GM10266 (cell line): Measurements from ENCODE around the gene REEP6.

Experiments
- DNase-seq: peaks from one replicate; pipeline ENCODE4 v3.0.0; 2012; ENCODE audit errors: extremely low spot score
- TF ChIP-seq, protein P1 (sequence below): IDR thresholded peaks from 2 replicates; pipeline ENCODE4 v1.5.1; 2012; ENCODE audit warnings: mild to moderate bottlenecking, low read depth; ENCODE audit not compliant: control insufficient read depth, insufficient read depth; ENCODE audit errors: missing control alignments

Gene REEP6

DNA sequence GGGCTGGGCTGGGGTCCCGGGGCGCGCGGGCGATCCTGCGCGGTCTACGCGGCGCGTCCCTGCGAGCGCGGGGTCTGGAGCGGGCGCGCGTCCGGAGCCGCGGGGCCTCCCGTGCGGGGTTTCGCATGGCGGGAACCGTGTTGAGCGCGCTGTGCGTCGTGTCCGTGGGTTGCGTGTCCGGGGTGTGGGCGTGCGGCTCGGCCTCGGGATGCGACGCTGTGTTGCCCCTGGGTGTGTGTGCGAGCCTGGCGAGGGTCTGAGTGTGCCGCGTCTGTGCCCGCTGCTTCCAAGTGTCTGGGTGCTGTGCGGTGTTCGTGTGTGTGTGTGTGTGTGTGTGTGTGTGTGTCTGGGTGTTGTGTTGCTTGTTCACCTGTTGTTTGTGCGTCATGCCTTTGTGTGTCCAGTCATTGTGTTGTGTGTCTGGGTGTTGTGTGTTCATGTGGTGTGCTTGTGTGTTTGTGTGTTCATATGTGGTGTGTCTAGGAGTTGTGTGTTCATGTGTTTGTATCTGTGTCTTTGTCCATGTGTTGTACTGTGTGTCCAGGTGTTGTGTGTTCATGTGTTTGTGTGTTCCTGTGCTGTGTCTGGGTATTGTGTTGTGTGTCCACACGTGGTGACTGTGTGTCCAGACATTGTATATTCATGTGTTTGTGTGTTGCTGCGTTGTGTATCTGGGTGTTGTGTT is 33.4 kb downstream of the REEP6 start:
- no peak for DNase-seq
- TF ChIP-seq, protein P1, sequence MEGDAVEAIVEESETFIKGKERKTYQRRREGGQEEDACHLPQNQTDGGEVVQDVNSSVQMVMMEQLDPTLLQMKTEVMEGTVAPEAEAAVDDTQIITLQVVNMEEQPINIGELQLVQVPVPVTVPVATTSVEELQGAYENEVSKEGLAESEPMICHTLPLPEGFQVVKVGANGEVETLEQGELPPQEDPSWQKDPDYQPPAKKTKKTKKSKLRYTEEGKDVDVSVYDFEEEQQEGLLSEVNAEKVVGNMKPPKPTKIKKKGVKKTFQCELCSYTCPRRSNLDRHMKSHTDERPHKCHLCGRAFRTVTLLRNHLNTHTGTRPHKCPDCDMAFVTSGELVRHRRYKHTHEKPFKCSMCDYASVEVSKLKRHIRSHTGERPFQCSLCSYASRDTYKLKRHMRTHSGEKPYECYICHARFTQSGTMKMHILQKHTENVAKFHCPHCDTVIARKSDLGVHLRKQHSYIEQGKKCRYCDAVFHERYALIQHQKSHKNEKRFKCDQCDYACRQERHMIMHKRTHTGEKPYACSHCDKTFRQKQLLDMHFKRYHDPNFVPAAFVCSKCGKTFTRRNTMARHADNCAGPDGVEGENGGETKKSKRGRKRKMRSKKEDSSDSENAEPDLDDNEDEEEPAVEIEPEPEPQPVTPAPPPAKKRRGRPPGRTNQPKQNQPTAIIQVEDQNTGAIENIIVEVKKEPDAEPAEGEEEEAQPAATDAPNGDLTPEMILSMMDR: no peak

DNA sequence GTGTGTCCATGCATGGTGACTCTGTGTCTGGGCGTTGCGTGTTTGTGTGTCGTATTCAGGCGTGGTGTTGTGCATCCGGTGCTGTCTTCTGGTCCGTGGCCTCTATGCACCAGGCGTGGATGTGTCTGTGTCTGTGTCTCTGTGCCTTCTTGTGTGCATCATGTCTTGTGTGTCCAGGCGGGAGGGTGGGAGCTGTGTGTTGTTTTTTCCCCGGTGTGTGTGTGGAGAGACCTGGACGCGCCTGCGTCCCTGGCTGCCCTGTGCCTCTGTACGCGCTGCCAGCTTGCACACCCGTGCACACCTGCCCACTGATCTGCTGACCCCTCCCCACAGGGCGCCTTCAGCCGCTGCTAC is 34.0 kb downstream of the REEP6 start:
- TF ChIP-seq, protein P1: no peak
- no peak for DNase-seq

DNA sequence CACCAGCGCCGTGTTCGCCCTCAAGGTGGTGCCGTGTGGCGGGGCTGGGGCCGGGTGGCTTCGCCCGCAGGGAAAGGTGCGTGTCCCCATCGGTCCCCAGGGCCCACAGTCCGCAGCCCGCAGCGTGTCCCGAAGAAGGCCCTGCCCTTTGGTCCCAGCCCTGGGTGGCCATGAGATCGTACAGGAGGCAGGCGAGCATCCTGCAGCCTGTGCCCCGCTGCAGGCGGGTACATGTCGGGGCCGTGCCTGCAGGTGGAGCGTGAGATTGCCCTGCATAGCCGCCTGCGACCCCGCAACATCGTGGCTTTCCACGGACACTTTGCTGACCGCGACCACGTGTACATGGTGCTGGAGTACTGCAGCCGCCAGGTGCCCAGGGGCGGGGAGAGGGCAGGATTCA is 34.4 kb downstream of the REEP6 start:
- TF ChIP-seq, protein P1: no peak

DNA sequence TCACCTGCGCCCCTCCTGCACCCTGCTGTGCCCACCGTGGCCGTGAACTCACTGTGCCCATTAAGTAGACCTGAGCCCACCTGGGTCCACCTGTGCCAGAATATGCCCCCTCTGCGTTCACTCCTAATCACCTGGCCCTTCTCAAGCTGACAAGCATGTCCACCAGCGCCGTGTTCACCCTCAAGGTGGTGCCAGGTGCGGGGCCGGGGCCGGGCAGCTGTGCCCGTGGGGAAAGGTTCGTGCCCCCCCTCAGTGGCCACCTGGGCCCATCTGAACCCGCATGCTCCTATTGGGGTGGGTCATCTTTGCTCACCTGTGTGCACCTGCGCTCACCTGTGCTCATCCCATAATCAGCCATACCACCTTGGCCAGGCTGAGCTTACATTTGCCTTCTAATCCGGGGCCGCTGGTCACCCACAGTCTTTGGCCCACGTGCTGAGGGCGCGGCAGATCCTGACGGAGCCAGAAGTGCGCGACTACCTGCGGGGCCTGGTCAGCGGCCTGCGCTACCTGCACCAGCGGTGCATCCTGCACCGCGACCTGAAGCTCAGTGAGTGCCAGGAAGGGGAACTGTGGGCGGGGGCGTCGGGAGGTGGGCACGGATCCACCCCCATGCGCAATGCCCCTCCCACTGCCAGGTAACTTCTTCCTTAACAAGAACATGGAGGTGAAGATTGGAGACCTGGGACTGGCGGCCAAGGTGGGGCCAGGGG is 35.2 kb downstream of the REEP6 start:
- no peak for DNase-seq
- TF ChIP-seq, protein P1: no peak

More for the DNA sequence above, 34.4 kb downstream of the REEP6 start:
- DNase-seq: no peak

DNA sequence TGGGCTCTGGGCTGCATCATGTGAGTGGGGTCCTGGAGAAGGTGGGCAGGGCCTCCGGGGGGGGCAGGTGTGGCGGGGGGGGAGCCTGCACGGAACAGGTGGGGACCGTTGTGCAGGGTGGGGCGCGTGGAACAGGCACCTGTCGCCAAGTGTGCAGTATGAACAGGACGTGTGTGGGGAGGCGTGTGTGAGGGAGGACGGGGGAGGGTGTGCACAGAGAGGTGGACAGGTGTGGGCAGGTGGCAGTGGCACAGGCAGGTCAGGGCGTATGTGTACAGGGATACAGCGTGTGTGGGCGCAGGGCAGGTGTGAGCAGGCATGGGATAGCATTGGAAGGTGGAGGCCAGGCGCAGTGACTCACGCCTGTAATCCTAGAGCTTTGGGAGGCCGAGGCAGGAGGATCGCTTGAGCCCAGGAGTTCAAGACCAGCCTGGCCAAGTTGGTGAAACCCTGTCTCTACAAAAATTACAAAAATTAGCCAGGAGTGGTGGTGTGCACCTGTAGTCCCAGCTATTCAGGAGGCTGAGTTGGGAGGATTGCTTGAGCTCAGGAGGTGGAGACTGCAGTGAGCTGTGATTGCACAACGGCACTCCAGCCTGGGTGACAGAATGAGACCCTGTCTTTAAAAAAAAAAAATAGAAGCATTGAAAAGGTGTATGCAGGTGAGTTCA is 36.1 kb downstream of the REEP6 start:
- no peak for DNase-seq
- TF ChIP-seq, protein P1: no peak

DNA sequence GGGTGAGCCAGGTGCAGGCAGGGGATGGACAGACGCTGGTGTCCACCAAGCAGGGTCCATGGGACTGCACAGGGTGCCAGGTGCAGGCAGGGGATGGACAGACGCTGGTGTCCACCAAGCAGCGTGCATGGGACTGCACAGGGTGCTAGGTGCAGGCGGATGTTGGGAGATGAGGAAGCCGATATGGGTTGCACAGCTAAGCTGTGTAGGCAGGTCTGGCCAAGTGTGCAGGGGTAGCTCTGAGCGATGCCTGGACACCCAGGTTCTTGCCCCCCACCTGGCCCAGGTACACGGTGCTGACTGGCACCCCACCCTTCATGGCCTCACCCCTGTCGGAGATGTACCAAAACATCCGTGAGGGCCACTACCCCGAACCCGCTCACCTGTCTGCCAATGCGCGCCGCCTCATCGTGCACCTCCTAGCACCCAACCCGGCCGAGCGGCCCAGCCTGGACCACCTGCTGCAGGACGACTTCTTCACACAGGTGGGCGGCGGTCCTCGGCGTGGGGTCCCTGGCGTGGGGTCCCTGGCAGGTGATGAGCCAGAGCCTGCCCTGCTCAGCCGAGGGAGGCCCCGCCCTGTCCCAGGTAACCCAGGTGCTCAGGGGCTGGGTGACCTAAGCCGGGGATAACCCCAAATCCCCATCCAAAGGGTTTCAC is 36.8 kb downstream of the REEP6 start:
- no peak for DNase-seq
- TF ChIP-seq, protein P1: no peak
